Neural progenitor cell (in vitro differentiated cells): Measurements from ENCODE around the gene PSMD2. TPM values are rescaled to one million over a fixed set of nuclear protein-coding genes. Genes with fewer than 3 reads are reported as not detected.
A peak's percentile ranks its signal among the peaks of the same experiment; 100 is the strongest.

Experiments used
- DNase-seq: peaks from one replicate; pipeline ENCODE4 v3.0.0-alpha.2; 2016; ENCODE audit warnings: low spot score
- H2AFZ ChIP-seq: fragments of 200-600 bp; sonication (generic); replicated peaks from 2 replicates; pipeline ENCODE4 v1.6.1; 2016; ENCODE audit warnings: antibody characterized with exemption
- H3F3A ChIP-seq: fragments of 200-600 bp; sonication (generic); 2 replicates; pipeline ENCODE4 v1.6.1; 2016; ENCODE audit warnings: antibody characterized with exemption, low read depth
- H3K27ac ChIP-seq: fragments of 200-600 bp; sonication (generic); 2 replicates; pipeline ENCODE4 v1.5.1; 2016; ENCODE audit warnings: mild to moderate bottlenecking
- H3K27me3 ChIP-seq: fragments of 200-600 bp; sonication (generic); 2 replicates; pipeline ENCODE4 v1.6.1; 2016; ENCODE audit warnings: mild to moderate bottlenecking, moderate library complexity
- H3K36me3 ChIP-seq: fragments of 200-600 bp; sonication (generic); 2 replicates; pipeline ENCODE4 v1.5.1; 2016
- H3K4me1 ChIP-seq: fragments of 200-600 bp; sonication (generic); 2 replicates; pipeline ENCODE4 v1.6.1; 2016; ENCODE audit warnings: mixed run types
- H3K4me2 ChIP-seq: fragments of 200-600 bp; sonication (generic); 2 replicates; pipeline ENCODE4 v1.6.1; 2016
- H3K4me3 ChIP-seq: fragments of 200-600 bp; sonication (generic); 2 replicates; pipeline ENCODE4 v1.5.1; 2016
- H3K79me2 ChIP-seq: fragments of 200-600 bp; sonication (generic); 2 replicates; pipeline ENCODE4 v1.6.1; 2016; ENCODE audit warnings: low read depth
- H3K9ac ChIP-seq: fragments of 200-600 bp; sonication (generic); 2 replicates; pipeline ENCODE4 v1.6.1; 2016
- H3K9me3 ChIP-seq: fragments of 200-600 bp; sonication (generic); 2 replicates; pipeline ENCODE4 v1.5.1; 2016; ENCODE audit warnings: low read depth
- H4K20me1 ChIP-seq: fragments of 200-600 bp; sonication (generic); 2 replicates; pipeline ENCODE4 v1.6.1; 2016; ENCODE audit warnings: low read depth
- H3K27ac Mint-ChIP-seq: 3 replicates; pipeline ENCODE4 v1.8.0; 2021; ENCODE audit warnings: mixed read lengths
- H3K27me3 Mint-ChIP-seq: 2 replicates; pipeline ENCODE4 v1.8.0; 2022; ENCODE audit warnings: low read depth, mild to moderate bottlenecking, inconsistent platforms, moderate library complexity, mixed read lengths; ENCODE audit not compliant: insufficient read depth
- H3K36me3 Mint-ChIP-seq: 3 replicates; pipeline ENCODE4 v1.8.0; 2021; ENCODE audit warnings: mixed read lengths
- H3K4me1 Mint-ChIP-seq: 3 replicates; pipeline ENCODE4 v1.8.0; 2021; ENCODE audit warnings: mixed read lengths
- H3K4me3 Mint-ChIP-seq: 3 replicates; pipeline ENCODE4 v1.8.0; 2021; ENCODE audit warnings: mild to moderate bottlenecking, moderate library complexity, mixed read lengths
- H3K9me3 Mint-ChIP-seq: 3 replicates; pipeline ENCODE4 v1.8.0; 2020; ENCODE audit warnings: mixed read lengths
- CTCF ChIP-seq: fragments of 200-600 bp; sonication (generic); IDR thresholded peaks from 2 replicates; pipeline ENCODE4 v1.5.1; 2017; ENCODE audit warnings: antibody characterized with exemption, mild to moderate bottlenecking
- EZH2 ChIP-seq: fragments of 200-600 bp; sonication (generic); IDR thresholded peaks from 2 replicates; pipeline ENCODE4 v1.6.1; 2017; ENCODE audit warnings: antibody characterized with exemption, mild to moderate bottlenecking, moderate library complexity
- EZH2phosphoT487 ChIP-seq: fragments of 200-600 bp; sonication (generic); IDR thresholded peaks from 2 replicates; pipeline ENCODE4 v1.6.1; 2017; ENCODE audit warnings: antibody characterized with exemption
- total RNA-seq: library from RNA; depleted of rRNA; stranded (reverse); fragments of >200 nt; gene quantifications from 2 replicates; pipeline ENCODE4 v1.2.3, GENCODE V29; 2015; ENCODE audit warnings: low replicate concordance

The PSMD2 gene
- total RNA-seq, 1 donor from 2014 or later = 234 TPM

DNA sequence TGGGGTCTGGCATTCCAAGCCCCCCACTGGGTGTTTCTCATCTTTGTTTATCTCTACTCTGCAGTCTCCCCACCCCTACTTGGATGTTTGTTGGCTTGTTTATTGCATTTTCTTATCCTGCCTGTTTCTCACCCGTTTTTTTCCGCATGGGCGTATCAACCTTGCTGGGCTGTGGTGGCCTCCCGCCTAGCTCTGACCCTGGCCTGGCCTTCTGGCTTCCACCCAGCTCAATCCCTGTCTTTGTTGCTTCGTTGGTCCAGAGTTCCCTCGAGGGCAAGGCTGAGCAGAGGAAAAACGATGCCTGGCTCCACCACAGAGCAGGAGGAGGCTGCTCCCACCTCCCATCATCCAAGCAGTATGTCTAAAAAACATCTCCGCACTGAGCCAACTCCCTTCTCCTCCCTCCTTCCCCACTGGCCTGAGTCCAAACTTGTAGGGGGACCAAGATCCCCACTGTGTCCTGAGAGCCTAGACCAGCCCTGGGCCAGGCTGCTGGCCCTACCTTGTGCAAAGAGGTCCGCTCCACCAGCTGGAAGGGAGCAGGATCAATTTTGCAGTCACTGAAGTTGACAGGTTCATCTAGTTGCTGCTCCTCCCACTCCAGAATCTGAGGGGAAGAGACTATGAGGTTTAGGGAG, 52.6 kb downstream of the PSMD2 start:
- no peak overlapping the region for H3K27ac ChIP-seq
- H3K9ac ChIP-seq = no peak overlapping the region

DNA sequence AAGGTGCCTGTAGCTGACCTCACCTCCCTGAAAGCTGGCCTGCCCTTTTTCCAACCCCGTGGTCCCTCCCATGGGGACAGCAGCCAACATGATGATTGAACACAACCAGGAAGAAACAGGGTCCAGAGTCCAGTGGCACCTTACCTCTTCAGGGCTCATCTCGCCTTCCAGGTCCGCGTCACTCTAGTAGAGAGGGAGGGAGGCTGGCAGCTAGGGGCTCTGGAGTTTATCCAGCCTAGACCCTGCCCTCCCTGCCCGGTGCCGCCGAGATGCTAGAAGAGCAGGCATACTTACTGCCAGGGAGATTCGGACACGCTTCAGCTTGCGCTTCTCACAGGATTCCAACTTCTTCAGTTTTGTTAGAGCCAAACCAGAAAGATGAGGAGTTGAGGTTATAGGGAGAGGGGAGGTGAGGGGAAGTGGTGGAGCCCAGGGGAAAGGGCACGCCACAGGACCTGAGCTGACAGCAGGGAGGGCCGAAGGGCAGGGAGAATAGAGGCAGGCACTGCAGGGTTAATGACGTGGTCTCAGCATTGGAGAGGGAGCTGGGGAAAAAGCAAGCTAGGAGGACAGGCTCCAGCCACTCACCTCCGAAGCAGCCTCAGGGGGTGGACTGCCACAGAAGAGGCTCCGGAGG, 53.2 kb downstream of the PSMD2 start:
- no peak for DNase-seq
- no peaks in the 10 kb centered on the region for H3K36me3 ChIP-seq
- Mint-ChIP-seq H3K36me3 (peaks cover 16% of the 10 kb centered on the region), H3K27me3 (peaks cover 7% of the 10 kb centered on the region), H3K27ac (peak overlapping the region; percentile 75), H3K4me3 (no peak overlapping the region), H3K4me1 (peaks cover 35% of the 10 kb centered on the region), H3K9me3 (no peaks in the 10 kb centered on the region)
- H2AFZ ChIP-seq = no peak overlapping the region
- no peak overlapping the region for H3K4me2 ChIP-seq
- no peaks in the 10 kb centered on the region for H3K9me3 ChIP-seq
- H3K27me3 ChIP-seq = no peaks in the 10 kb centered on the region
- H3F3A ChIP-seq = peaks cover 12% of the 10 kb centered on the region
- H3K4me3 ChIP-seq = no peak overlapping the region
- no peaks in the 10 kb centered on the region for H3K79me2 ChIP-seq
- no peaks in the 10 kb centered on the region for H3K4me1 ChIP-seq
- TF ChIP-seq EZH2 (no peak), EZH2phosphoT487 (no peak)
- no peak overlapping the region for H3K9ac ChIP-seq
- H4K20me1 ChIP-seq = peaks cover 17% of the 10 kb centered on the region
- H3K27ac ChIP-seq = no peak overlapping the region

More for the DNA sequence above, 52.6 kb downstream of the PSMD2 start:
- peaks cover 9% of the 10 kb centered on the region for H3K27me3 Mint-ChIP-seq
- Histone ChIP-seq H3F3A (peaks cover 16% of the 10 kb centered on the region), H4K20me1 (peaks cover 19% of the 10 kb centered on the region), H3K4me3 (no peak overlapping the region), H3K4me2 (no peak overlapping the region), H2AFZ (no peak overlapping the region), H3K79me2 (no peaks in the 10 kb centered on the region), H3K9me3 (no peaks in the 10 kb centered on the region), H3K27me3 (no peaks in the 10 kb centered on the region), H3K36me3 (no peaks in the 10 kb centered on the region), H3K4me1 (no peaks in the 10 kb centered on the region)
- peak overlapping the region; percentile 75 for H3K27ac Mint-ChIP-seq
- no peaks in the 10 kb centered on the region for H3K9me3 Mint-ChIP-seq
- H3K4me1 Mint-ChIP-seq = peaks cover 40% of the 10 kb centered on the region
- no peak for TF ChIP-seq EZH2phosphoT487
- TF ChIP-seq CTCF = no peak
- TF ChIP-seq EZH2 = no peak
- peaks cover 19% of the 10 kb centered on the region for H3K36me3 Mint-ChIP-seq
- no peak for DNase-seq
- H3K4me3 Mint-ChIP-seq = peak overlapping the region; percentile 44

DNA sequence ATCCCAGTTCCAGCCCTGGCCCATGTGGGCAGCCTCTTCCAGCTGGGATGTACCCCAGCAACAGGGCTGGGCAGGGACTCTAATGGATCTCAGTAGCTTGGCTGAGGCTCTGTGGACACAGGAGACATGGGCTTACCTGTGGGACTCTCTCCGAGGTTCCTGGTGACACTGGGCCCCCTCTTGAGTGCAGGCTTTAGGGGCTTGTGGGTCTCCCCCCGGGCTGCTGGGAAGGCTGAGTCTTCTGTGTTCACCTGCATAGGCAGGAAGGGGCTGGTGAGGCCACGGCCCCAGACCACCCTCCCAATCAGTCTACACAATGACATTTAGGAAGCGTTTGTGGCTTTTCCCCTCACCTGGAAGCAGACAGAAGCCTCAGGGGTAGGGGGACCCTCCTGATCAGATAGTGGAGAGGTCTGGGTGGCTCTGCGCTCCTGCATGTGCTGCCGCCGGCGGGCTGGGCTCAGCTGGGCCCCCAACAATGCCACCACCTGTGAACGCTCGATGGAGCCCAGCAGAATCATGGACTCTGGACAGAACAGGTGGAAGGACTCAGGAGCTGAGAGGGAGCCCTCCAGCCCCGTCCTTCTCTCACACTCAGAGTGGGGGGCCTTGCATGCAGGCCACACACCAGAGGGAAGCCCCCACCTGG, 54.0 kb downstream of the PSMD2 start:
- Histone ChIP-seq H3K36me3 (no peaks in the 10 kb centered on the region), H3K9me3 (no peaks in the 10 kb centered on the region), H3K27me3 (no peaks in the 10 kb centered on the region), H3K4me1 (no peaks in the 10 kb centered on the region), H2AFZ (no peak overlapping the region), H3K27ac (no peak overlapping the region), H3K4me3 (no peak overlapping the region), H4K20me1 (peaks cover 17% of the 10 kb centered on the region), H3K9ac (no peak overlapping the region), H3F3A (peaks cover 12% of the 10 kb centered on the region), H3K79me2 (no peaks in the 10 kb centered on the region), H3K4me2 (no peak overlapping the region)
- peaks cover 6% of the 10 kb centered on the region for H3K27me3 Mint-ChIP-seq
- H3K36me3 Mint-ChIP-seq = peaks cover 16% of the 10 kb centered on the region
- H3K9me3 Mint-ChIP-seq = no peaks in the 10 kb centered on the region
- no peak for TF ChIP-seq CTCF
- no peak for TF ChIP-seq EZH2
- TF ChIP-seq EZH2phosphoT487 = no peak
- no peak overlapping the region for H3K4me3 Mint-ChIP-seq
- DNase-seq = no peak
- no peak overlapping the region for H3K27ac Mint-ChIP-seq
- H3K4me1 Mint-ChIP-seq = peaks cover 29% of the 10 kb centered on the region
